Measurements from ENCODE around the gene PLCXD1.
"Not testable (repeated sequence)": the region's sequence is repeated elsewhere in the genome, so short reads cannot be mapped to it uniquely, and the experiment has no call there.

DNA sequence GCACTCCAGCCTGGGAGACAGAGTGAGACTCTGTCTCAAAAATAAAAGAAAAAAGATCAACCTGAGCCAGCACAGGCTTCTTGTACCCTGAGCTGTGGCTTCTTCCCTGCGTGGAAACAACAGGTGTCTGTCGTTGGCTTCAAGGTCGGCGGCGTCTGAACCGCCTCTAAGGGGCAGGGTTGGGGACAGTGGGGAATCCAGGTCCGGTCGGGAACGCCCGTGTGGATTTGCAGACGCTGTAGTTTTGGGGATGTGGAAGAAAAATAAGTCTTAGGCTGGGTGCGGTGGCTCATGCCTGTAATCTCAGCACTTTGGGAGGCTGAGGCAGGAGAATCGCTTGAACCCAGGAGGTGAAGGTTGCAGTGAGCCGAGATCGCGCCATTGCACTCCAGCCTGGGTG lies 17.2 kb upstream of the PLCXD1 start:
- TF ChIP-seq, protein P1, sequence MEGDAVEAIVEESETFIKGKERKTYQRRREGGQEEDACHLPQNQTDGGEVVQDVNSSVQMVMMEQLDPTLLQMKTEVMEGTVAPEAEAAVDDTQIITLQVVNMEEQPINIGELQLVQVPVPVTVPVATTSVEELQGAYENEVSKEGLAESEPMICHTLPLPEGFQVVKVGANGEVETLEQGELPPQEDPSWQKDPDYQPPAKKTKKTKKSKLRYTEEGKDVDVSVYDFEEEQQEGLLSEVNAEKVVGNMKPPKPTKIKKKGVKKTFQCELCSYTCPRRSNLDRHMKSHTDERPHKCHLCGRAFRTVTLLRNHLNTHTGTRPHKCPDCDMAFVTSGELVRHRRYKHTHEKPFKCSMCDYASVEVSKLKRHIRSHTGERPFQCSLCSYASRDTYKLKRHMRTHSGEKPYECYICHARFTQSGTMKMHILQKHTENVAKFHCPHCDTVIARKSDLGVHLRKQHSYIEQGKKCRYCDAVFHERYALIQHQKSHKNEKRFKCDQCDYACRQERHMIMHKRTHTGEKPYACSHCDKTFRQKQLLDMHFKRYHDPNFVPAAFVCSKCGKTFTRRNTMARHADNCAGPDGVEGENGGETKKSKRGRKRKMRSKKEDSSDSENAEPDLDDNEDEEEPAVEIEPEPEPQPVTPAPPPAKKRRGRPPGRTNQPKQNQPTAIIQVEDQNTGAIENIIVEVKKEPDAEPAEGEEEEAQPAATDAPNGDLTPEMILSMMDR (IDR thresholded peaks at IDR 0.05), result not testable (repeated sequence)
- TF ChIP-seq POLR2A, POLR2AphosphoS5 (IDR thresholded peaks at IDR 0.05): not testable (repeated sequence)
